HG03103 (cell line): ENCODE measurements around the gene STARD3NL.
"Not testable (repeated sequence)": the region's sequence is repeated elsewhere in the genome, so short reads cannot be mapped to it uniquely, and the experiment has no call there.

Experiments used
- ATAC-seq: cut with Tn5 transposase; IDR thresholded peaks from one replicate; pipeline ENCODE4 v1.9.1; 2021; ENCODE audit warnings: low read depth; ENCODE audit not compliant: unreplicated experiment

The STARD3NL gene

DNA sequence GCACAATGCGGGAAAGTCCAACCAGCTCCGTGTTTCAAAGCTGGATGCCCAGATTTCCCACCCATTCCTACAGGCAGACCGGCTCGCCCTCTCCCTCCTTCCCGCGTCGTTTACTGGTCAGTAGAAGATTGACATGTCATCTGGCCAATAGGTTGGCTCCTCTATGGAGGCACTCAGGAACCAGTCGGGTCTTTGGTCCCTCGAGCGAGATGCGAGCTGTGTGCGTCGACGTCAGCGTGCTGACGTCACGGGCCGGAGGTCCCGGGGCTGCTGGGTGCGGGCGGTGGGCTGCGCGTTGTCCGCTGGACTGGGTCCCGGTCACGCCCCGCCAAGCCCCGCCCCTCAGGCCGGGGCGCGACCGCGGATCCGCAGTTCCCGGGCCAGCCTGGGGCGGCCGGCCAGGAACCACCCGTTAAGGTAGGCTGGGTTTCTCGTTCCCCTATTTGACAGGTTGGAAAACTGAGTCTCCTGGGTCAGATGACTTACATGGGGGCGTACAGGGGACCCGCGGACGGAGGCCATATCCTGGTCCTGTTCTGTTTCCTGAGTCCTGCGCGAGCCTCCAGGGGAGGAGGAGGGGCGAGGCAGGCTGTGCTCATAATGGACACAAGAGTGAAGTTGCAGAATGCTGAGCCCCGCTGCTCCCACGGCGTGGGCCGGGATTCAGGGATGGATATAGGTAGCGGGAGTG lies at the start of gene STARD3NL:
STARD3NL (plus strand) TSS at position 242 of the 691 bp plus-strand sequence. CDS start 29,260 bp downstream, outside the sequence.
- peak; percentile 98 for ATAC-seq

GRCh38 chr7:38129162-38129561 lies 48.9 kb upstream of the STARD3NL start:
- ATAC-seq, result no peak

DNA sequence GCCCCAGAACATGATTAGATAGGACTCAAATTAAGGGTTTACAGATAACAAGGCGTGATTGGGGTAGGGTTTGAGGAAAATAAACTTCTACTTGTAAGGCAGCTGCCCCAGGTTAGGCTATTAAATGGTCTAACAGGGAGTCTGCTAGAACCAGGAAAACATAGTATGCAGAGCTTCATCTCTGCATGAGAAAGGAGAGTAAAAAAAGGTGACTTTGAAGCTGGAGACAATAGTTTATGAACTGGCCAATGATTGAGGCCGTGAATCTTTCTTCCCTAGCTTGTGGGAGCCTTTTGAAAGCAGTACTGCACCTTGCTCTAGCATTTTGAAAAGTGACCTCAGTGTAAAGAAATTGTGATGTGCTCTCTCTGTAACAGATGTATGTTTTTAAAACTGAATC lies 48.5 kb upstream of the STARD3NL start:
- ATAC-seq, result no peak

DNA sequence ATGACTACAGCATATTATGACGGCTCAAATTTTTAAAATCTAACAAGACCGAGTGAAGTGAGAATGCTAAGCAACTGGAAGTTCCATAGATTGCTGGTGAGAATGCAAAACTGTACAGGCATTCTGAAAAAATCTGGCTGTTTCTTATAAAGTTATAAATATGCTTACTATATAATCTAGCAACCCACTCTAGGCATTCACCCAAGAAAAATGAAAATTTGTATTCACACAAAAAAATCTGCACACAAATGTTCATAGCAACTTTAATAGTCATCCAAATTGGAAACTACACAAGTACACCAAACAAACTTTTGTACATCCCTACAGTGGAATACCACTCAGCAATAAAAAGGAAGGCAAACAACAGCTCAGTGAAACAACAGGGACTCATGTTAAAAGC lies 39.9 kb upstream of the STARD3NL start:
- no peak for ATAC-seq

GRCh38 chr7:38141187-38141586 lies 36.9 kb upstream of the STARD3NL start:
- ATAC-seq, result no peak

DNA sequence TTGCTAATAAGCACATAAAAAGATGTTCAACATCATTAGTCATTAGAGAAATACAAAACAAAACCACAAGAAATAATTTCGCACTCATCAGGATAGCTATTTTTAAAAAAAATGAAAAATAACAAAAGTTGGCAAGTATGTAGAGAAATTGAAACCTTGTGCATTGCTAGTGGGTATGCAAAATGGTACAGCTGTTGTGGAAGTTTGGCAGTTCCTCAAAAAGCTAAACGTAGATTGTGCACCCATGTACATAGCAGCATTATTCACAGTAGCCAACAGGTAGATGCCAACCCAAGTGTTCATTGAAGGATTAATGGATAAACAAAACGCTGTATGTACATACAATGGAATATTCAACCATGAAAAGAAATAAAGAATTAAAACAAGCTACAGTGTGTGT lies 35.3 kb upstream of the STARD3NL start:
- no peak for ATAC-seq

DNA sequence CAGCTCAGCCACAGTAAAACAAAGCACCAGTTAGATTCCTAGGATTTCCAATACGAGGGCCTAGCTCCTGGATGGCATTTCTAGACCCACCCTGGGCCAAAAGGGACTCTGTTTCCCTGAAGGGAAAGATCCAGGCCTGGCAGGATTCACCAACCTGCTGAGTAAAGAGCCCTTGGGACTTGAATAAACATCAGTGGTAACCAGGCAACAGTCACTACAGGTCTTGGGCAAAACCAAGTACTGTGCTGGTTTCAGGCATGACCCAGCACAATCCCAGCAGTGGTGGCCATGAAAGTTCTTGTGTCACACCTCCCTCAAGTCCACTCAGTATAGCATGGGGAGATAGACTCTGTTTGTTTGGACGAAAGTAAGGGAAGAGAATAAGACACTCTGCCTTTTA lies 31.0 kb upstream of the STARD3NL start:
- ATAC-seq, result no peak

DNA sequence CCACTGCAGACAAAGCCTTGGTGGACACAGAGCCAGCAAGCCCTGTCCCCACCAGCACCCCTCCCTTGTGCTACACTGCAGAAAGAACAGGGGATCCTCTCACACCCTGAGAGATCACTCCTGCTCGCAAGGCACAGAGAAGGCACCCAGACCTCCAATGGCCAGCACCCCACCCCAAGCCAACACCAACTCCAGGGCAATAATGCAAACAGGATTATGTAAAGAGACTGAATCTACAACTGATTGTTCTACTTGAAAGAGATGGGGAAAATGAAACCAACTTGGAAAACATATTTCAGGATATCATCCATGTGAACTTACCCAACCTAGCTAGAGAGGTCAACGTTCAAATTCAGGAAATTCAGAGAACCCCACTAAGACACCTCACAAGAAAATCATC lies 26.5 kb upstream of the STARD3NL start:
- ATAC-seq, result no peak

DNA sequence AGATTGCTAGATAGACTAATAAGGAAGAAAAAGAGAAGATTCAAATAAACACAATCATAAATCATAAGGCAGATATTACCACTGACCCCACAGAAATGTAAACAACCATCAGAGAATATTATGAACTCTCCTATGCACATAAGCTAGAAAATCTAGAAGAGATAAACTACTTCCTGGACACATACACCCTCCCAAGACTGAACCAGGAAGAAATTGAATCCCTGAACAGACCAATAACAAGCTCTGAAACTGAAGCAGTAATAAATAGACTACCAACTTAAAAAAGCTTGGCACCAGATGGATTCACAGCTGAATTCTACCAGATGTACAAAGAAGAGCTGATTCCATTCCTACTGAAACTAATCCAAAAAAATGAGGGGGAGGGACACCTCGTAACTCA lies 24.5 kb upstream of the STARD3NL start:
- ATAC-seq, result no peak

- ATAC-seq, result no peak
These were observed 23.8 kb upstream of the STARD3NL start for GRCh38 chr7:38154278-38154677.

DNA sequence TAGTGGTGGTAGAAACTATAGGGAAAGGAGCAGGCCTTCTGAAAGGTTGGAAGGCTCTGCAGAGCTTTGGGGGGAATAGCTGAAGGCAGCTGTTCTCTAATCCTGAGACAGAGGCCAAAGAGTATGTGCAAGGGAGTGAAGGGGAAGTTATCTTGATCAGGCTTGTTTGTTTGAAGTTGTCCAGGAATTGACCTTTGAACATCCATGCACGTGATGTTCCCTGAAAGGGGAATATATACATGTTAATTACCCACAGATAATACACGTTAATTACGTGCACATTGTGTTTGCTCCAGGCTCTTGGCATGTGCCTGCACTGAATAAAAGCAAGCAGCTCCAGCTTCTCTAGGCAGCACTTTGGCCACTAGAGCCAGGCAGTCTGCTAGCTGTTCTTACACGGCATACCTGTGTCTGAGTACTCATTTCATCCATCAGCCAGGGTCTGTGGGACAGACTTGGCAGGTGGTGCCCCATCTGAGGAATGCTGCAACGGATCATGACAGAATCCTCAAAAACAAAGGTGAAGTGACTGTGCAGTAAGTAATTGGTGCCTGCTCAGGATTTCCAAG lies 18.0 kb upstream of the STARD3NL start:
- no peak for ATAC-seq

DNA sequence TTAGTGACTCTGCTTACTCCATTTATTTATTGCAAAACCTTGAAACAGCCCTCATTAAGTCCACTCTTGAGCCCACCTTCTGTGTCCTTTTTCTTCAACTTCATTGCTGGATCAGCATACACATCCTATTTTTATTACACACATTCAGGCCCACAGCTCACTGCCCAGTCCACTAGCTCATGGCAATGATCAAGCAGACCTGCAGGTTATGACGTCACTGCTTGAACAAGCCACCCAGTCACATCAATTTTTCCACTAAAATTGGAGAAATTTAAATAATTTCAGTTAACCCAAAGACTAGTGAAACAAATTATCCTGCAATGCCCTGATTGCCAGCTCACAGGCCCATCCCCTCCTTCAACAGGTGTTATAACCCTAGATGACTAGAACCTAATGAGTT lies 16.0 kb upstream of the STARD3NL start:
- no peak for ATAC-seq

GRCh38 chr7:38163671-38164070 lies 14.4 kb upstream of the STARD3NL start:
- no peak for ATAC-seq

DNA sequence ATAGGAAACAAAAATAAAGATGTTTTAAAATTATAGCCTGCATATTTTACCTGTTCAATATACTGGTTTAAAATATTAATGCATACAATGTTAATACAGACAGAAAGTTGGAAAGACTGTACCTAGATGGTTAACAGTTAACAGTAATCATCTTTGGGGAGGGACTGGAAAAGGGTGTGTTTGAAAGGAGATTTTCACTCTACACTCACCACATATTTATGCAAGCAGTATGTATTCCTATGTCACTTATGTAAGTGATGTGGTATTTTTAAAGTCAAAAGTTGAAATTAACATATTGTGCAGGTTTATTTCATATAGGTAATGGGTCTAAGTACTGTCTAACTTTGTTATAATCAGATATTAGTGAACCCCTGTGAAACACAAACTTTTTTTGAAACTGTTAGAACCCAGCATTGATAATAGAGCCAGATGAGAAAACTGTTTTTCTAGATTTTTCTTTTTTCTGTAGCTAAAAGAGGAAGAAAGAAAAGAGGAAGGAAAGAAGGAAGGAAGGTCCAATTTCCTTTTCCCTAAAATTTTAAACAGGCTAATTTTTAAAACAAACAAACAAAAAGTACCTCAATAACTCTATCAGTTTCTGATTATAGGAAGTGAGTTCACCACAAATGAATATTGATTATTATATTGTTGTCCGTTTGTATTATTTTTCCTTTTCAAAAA lies 9.0 kb upstream of the STARD3NL start:
- no peak for ATAC-seq

GRCh38 chr7:38169847-38170246 lies 8.2 kb upstream of the STARD3NL start:
- no peak for ATAC-seq

GRCh38 chr7:38171623-38172391 lies 6.2 kb upstream of the STARD3NL start:
- peak; percentile 75 for ATAC-seq

- ATAC-seq, result not testable (repeated sequence)
These were observed 2.5 kb upstream of the STARD3NL start for GRCh38 chr7:38175547-38175946.

DNA sequence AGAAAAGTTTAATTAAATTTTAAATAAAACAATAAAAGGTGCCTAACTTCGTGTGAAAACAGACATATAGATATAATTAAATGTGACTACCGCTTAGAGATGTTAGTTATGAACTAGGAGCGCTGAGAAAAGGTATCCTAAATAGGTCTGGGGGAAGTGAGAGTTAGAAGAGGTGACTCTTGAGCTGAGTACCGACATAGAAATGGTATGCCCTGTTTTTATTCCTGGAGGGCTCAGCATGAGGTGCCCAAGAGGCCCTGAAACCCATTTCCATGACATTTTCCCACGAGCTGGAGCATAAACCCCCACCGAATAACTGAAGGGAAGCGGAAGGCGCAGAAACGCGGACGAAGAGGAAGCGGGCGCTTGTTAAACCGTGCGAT lies 433 bp upstream of the STARD3NL start:
- peak; percentile 4 for ATAC-seq

- peak; percentile 25 for ATAC-seq
These were observed 775 bp downstream of the STARD3NL start for GRCh38 chr7:38178695-38179344.

DNA sequence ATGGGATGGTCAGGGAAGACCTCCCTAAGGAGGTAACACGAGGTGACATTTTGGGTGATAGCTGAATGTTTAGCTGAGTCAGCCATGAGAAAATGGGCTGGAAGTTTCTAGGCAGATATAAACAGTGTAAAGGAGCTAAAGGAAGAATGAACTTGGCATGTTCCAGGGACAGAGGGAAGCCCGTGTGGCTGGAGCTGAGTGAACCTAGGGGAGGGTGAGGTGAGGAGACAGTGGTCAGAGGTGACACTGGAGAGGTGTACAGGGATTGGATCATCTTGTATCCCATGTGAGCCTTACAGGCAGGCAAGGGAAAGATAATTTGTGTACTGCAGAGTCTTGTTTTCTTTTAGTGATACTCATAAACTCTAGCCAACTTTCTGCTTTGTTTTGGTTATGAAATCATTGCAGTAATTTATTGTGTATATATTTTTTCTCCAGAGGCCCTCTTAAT lies 1.8 kb downstream of the STARD3NL start:
- no peak for ATAC-seq

- no peak for ATAC-seq
These were observed 3.1 kb downstream of the STARD3NL start for GRCh38 chr7:38181111-38181510.
